PC-9 (cell line): Measurements from ENCODE around the gene COL4A2. TPM values are rescaled to one million over a fixed set of nuclear protein-coding genes. Genes with fewer than 3 reads are reported as not detected.

ENCODE experiments used
- BruUV-seq: library from RNA; stranded (reverse); fragments of 400-500 nt; replicated peaks from 2 replicates; lab custom pipeline; 2021; lab: Mats Ljungman, UMichigan
- CTCF ChIA-PET: fragments of 300-600 bp; sonication (Branson Sonifier 250); formaldehyde crosslinking; loops from one replicate; lab custom pipeline; 2022; ENCODE audit warnings: antibody characterized with exemption; lab: Charles Lee
- POLR2A ChIA-PET: fragments of 300-600 bp; sonication (Branson Sonifier 250); formaldehyde crosslinking; loops from one replicate; lab custom pipeline; 2022; ENCODE audit warnings: antibody characterized with exemption; ENCODE audit not compliant: unreplicated experiment; lab: Charles Lee
- DNase-seq, 2 experiments: peaks; one replicate each; pipeline versions ENCODE4 v3.0.0 to v3.0.0-alpha.2; 2015 to 2022; ENCODE audit warnings: mixed read lengths in 1 of 2
- H2AFZ ChIP-seq: fragments of 200-600 bp; sonication (generic); 2 replicates; pipeline ENCODE4 v1.8.1; 2017; ENCODE audit warnings: antibody characterized with exemption
- H3F3A ChIP-seq: fragments of 200-600 bp; sonication (generic); 2 replicates; pipeline ENCODE4 v1.8.1; 2017; ENCODE audit warnings: antibody characterized with exemption, mild to moderate bottlenecking, low read depth; ENCODE audit not compliant: insufficient read depth
- H3K27ac ChIP-seq: fragments of 200-600 bp; sonication (generic); 2 replicates; pipeline ENCODE4 v1.6.1; 2016; ENCODE audit warnings: mixed run types
- H3K27me3 ChIP-seq: fragments of 200-600 bp; sonication (generic); 2 replicates; pipeline ENCODE4 v1.6.1; 2016; ENCODE audit warnings: low read depth, mixed run types; ENCODE audit not compliant: insufficient read depth
- H3K36me3 ChIP-seq: fragments of 200-600 bp; sonication (generic); 2 replicates; pipeline ENCODE4 v1.6.1; 2016; ENCODE audit warnings: low read depth, mixed run types
- H3K4me1 ChIP-seq: fragments of 200-600 bp; sonication (generic); replicated peaks from 2 replicates; pipeline ENCODE4 v1.6.1; 2016; ENCODE audit warnings: mixed run types; ENCODE audit not compliant: insufficient read depth
- H3K4me2 ChIP-seq: fragments of 200-600 bp; sonication (generic); 2 replicates; pipeline ENCODE4 v1.6.1; 2017; ENCODE audit warnings: mixed run types
- H3K4me3 ChIP-seq: fragments of 200-600 bp; sonication (generic); 2 replicates; pipeline ENCODE4 v1.6.1; 2016; ENCODE audit warnings: mixed run types
- H3K79me2 ChIP-seq: fragments of 200-600 bp; sonication (generic); 2 replicates; pipeline ENCODE4 v1.6.1; 2017; ENCODE audit warnings: low read depth, mixed run types
- H3K9me2 ChIP-seq: fragments of 200-600 bp; sonication (generic); 2 replicates; pipeline ENCODE4 v1.8.1; 2017; ENCODE audit warnings: mild to moderate bottlenecking; ENCODE audit not compliant: insufficient read depth
- H3K9me3 ChIP-seq: fragments of 200-600 bp; sonication (generic); 2 replicates; pipeline ENCODE4 v1.8.1; 2016; ENCODE audit warnings: low read depth; ENCODE audit not compliant: insufficient read depth
- H4K20me1 ChIP-seq: fragments of 200-600 bp; sonication (generic); 2 replicates; pipeline ENCODE4 v1.8.1; 2017; ENCODE audit not compliant: insufficient read depth
- CTCF ChIP-seq: fragments of 200-600 bp; sonication (generic); conservative IDR thresholded peaks from 2 replicates; pipeline ENCODE4 v1.6.1; 2017; ENCODE audit warnings: mixed run types, antibody characterized with exemption, mild to moderate bottlenecking, moderate library complexity
- EZH2 ChIP-seq: fragments of 200-600 bp; sonication (generic); IDR thresholded peaks from 2 replicates; pipeline ENCODE4 v1.8.0; 2017; ENCODE audit warnings: antibody characterized with exemption, low read depth
- intact Hi-C: fragments of 100-400 bp; cut with micrococcal nuclease; formaldehyde crosslinking; loops from one replicate; pipeline ENCODE4 v1.10.0; 2022; ENCODE audit not compliant: unreplicated experiment
- total RNA-seq: library from RNA; stranded (reverse); gene quantifications from 2 replicates; pipeline ENCODE4 v1.2.3, GENCODE V29; 2021

Gene COL4A2
- total RNA-seq, 1 experiment from 2014 or later: 1.2 TPM

GRCh38 chr13:110551284-110551683, 244.2 kb downstream of the COL4A2 start:
- Histone ChIP-seq H3K9me2 (no peaks in the 10 kb centered on the region), H3K4me1 (peaks cover 48% of the 10 kb centered on the region), H3K27ac (no peak overlapping the region), H3K79me2 (peaks cover 91% of the 10 kb centered on the region), H3F3A (peaks cover 35% of the 10 kb centered on the region), H3K4me3 (no peak overlapping the region), H4K20me1 (peaks cover 16% of the 10 kb centered on the region; the same call in 1 of the 2 replicates), H3K27me3 (no peaks in the 10 kb centered on the region), H3K36me3 (0 out of 2 replicates have a peak, but pooled peaks cover 3% of the 10 kb centered on the region), H3K4me2 (no peak overlapping the region), H2AFZ (no peak overlapping the region), H3K9me3 (no peaks in the 10 kb centered on the region)
- TF ChIP-seq CTCF (no peak), EZH2 (no peak)
- POLR2A ChIA-PET: no interaction called here
- CTCF ChIA-PET: no interaction called here
- intact Hi-C loops: no loop called here
- DNase-seq: no peak
- BruUV-seq: no TSS peak

- no peaks in the 10 kb centered on the region for H3K27me3 ChIP-seq
- peaks cover 34% of the 10 kb centered on the region for H3F3A ChIP-seq
- BruUV-seq: no TSS peak
- POLR2A ChIA-PET: no interaction called here
- intact Hi-C loops: no loop called here
- H3K9me3 ChIP-seq: no peaks in the 10 kb centered on the region
- no peak overlapping the region for H3K4me2 ChIP-seq
- no peak for DNase-seq
- no peak for TF ChIP-seq CTCF
- no peak for TF ChIP-seq EZH2
- peaks cover 94% of the 10 kb centered on the region for H3K79me2 ChIP-seq
- no peak overlapping the region for H2AFZ ChIP-seq
- no peak overlapping the region for H3K4me3 ChIP-seq
- no peaks in the 10 kb centered on the region for H3K9me2 ChIP-seq
- peaks cover 50% of the 10 kb centered on the region for H3K4me1 ChIP-seq
- H4K20me1 ChIP-seq: peaks cover 13% of the 10 kb centered on the region; the same call in 1 of the 2 replicates
- CTCF ChIA-PET: no interaction called here
- H3K36me3 ChIP-seq: 0 out of 2 replicates have a peak, but pooled peaks cover 11% of the 10 kb centered on the region
- H3K27ac ChIP-seq: no peak overlapping the region
Measured at GRCh38 chr13:110552767-110553166, 245.7 kb downstream of the COL4A2 start.

GRCh38 chr13:110553417-110553816, 246.3 kb downstream of the COL4A2 start:
- H3K9me3 ChIP-seq: no peaks in the 10 kb centered on the region

More at GRCh38 chr13:110553417-110553816, 246.3 kb downstream of the COL4A2 start:
- CTCF ChIA-PET: no interaction called here
- H4K20me1 ChIP-seq: peaks cover 13% of the 10 kb centered on the region; the same call in 1 of the 2 replicates
- POLR2A ChIA-PET: no interaction called here
- H2AFZ ChIP-seq: no peak overlapping the region
- DNase-seq: no peak
- no peak for TF ChIP-seq CTCF
- TF ChIP-seq EZH2: no peak
- H3K9me2 ChIP-seq: no peaks in the 10 kb centered on the region
- H3K4me2 ChIP-seq: no peak overlapping the region
- H3F3A ChIP-seq: peaks cover 27% of the 10 kb centered on the region
- peaks cover 49% of the 10 kb centered on the region for H3K4me1 ChIP-seq
- H3K27me3 ChIP-seq: no peaks in the 10 kb centered on the region
- peaks cover 94% of the 10 kb centered on the region for H3K79me2 ChIP-seq
- H3K4me3 ChIP-seq: no peak overlapping the region
- 0 out of 2 replicates have a peak, but pooled peaks cover 11% of the 10 kb centered on the region for H3K36me3 ChIP-seq
- intact Hi-C loops: no loop called here
- no peak overlapping the region for H3K27ac ChIP-seq
- BruUV-seq: no TSS peak
